Posterior cingulate gyrus (tissue), 11 donors: ENCODE data around the gene PXDC1.
A peak's percentile ranks its signal among the peaks of the same experiment; 100 is the strongest.
"Not testable (repeated sequence)": the region's sequence is repeated elsewhere in the genome, so short reads cannot be mapped to it uniquely, and the experiment has no call there.

ENCODE experiments used
- DNase-seq, 10 donors: peaks; one replicate each; pipeline versions ENCODE4 v3.0.0 to v3.0.0-alpha.2; 2020 to 2021; ENCODE audit warnings: mixed read lengths in 3 of 10
- intact Hi-C: fragments of 100-400 bp; cut with DNase I; formaldehyde crosslinking; loops from one replicate; pipeline ENCODE4 v1.15.1; 2023

Gene PXDC1

GRCh38 chr6:3784423-3784822 is 32.9 kb upstream of the PXDC1 start:
- intact Hi-C loops: no loop called here
- DNase-seq: no peak

GRCh38 chr6:3782876-3783832 is 31.6 kb upstream of the PXDC1 start:
- DNase-seq: no peak
- intact Hi-C loops: no loop called here

- intact Hi-C loops: no loop called here
- no peak for DNase-seq
These were observed 30.0 kb upstream of the PXDC1 start for GRCh38 chr6:3781504-3781903.

- intact Hi-C loops: no loop called here
- no peak for DNase-seq
These were observed 28.0 kb upstream of the PXDC1 start for GRCh38 chr6:3779574-3779849.

- peak in 3 of 10 donors; percentile 29 to 88 (median 79) for DNase-seq
- intact Hi-C loops: no loop called here
These were observed 27.4 kb upstream of the PXDC1 start for GRCh38 chr6:3778701-3779573.

GRCh38 chr6:3777730-3778461 is 26.4 kb upstream of the PXDC1 start:
- intact Hi-C loops: no loop called here
- DNase-seq: no peak

- intact Hi-C loops: no loop called here
These were observed 25.5 kb upstream of the PXDC1 start for GRCh38 chr6:3776881-3777507.

GRCh38 chr6:3775847-3776246 is 24.3 kb upstream of the PXDC1 start:
- intact Hi-C loops: no loop called here
- DNase-seq: no peak

More at GRCh38 chr6:3776881-3777507, 25.5 kb upstream of the PXDC1 start:
- no peak for DNase-seq

GRCh38 chr6:3775386-3775785 is 23.9 kb upstream of the PXDC1 start:
- peak in 1 of 10 donors; percentile 50 for DNase-seq
- intact Hi-C loops: no loop called here

- DNase-seq: no peak
- intact Hi-C loops: no loop called here
These were observed 22.3 kb upstream of the PXDC1 start for GRCh38 chr6:3773678-3774298.

GRCh38 chr6:3772127-3772999 is 20.9 kb upstream of the PXDC1 start:
- DNase-seq, intact Hi-C loops: not testable (repeated sequence)

GRCh38 chr6:3771407-3772011 is 20.0 kb upstream of the PXDC1 start:
- DNase-seq: peak in 2 of 10 donors; percentile 68 to 78
- intact Hi-C loops: no loop called here

GRCh38 chr6:3770023-3770720 is 18.7 kb upstream of the PXDC1 start:
- peak in 1 of 10 donors; percentile 60 for DNase-seq
- intact Hi-C loops: no loop called here

- intact Hi-C loops: no loop called here
- no peak for DNase-seq
These were observed 18.1 kb upstream of the PXDC1 start for GRCh38 chr6:3769610-3770009.

- no peak for DNase-seq
These were observed 17.0 kb upstream of the PXDC1 start for GRCh38 chr6:3768502-3768901.

GRCh38 chr6:3767483-3767882 is 16.0 kb upstream of the PXDC1 start:
- intact Hi-C loops, DNase-seq: not testable (repeated sequence)

More at GRCh38 chr6:3768502-3768901, 17.0 kb upstream of the PXDC1 start:
- intact Hi-C loops: no loop called here

- intact Hi-C loops: no loop called here
- DNase-seq: peak in 2 of 10 donors; percentile 27 to 89
These were observed 14.7 kb upstream of the PXDC1 start for GRCh38 chr6:3766214-3766613.

GRCh38 chr6:3765415-3765814 is 13.9 kb upstream of the PXDC1 start:
- intact Hi-C loops: no loop called here
- no peak for DNase-seq
